Measurements from ENCODE around the gene FLT4.

GRCh38 chr5:180689775-180690174, 40.4 kb upstream of the FLT4 start:
- TF ChIP-seq CTCF (conservative IDR thresholded peaks at IDR 0.05; ENCODE audit: low read length) (no peak), EZH2phosphoT487 (IDR thresholded peaks at IDR 0.05; ENCODE audit: borderline replicate concordance, low read depth, low read length) (no peak)
